HG02973 (cell line): ENCODE data around the gene P2RX1.

Experiments
- ATAC-seq: cut with Tn5 transposase; IDR thresholded peaks from one replicate; pipeline ENCODE4 v1.9.1; 2021; ENCODE audit warnings: moderate library complexity; ENCODE audit not compliant: unreplicated experiment

P2RX1 gene

DNA sequence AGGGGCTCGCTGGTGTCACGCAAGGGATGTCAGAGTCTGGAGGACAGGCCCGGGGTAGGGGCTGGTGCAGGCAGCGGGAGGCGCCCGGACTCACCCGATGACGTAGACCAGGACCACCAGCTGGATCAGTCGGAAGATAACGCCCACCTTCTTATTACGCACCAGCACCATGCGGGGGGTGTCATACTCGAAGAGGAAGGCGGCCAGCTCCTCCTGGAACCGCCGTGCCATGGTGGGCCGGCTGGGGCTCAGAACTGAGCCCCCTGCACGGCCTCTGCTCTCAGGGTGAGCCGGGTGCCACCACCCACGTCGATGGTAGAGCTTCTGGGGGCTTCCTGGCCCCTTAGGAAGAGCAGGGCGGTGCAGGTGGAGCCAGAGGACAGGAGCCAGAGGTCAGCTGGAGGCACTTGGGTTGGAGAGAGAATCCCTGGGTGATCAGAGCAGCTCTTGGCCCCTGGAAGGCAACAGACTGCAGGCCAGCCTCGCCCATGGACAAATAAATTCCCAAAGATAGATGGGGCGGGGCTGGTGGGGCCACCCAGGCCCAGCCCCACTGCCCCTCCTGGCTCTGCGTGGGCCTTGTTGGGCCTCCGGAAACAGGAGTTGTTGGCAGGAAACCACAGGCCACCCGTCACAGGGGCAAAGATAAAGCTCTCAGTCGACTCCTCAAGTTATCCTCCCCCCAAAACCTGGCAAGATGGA is at the start of gene P2RX1:
Gene P2RX1 (minus strand): TSS at position 471 of the 702 bp plus-strand sequence. CDS start 240 bp downstream, at position 231.
- no peak for ATAC-seq

DNA sequence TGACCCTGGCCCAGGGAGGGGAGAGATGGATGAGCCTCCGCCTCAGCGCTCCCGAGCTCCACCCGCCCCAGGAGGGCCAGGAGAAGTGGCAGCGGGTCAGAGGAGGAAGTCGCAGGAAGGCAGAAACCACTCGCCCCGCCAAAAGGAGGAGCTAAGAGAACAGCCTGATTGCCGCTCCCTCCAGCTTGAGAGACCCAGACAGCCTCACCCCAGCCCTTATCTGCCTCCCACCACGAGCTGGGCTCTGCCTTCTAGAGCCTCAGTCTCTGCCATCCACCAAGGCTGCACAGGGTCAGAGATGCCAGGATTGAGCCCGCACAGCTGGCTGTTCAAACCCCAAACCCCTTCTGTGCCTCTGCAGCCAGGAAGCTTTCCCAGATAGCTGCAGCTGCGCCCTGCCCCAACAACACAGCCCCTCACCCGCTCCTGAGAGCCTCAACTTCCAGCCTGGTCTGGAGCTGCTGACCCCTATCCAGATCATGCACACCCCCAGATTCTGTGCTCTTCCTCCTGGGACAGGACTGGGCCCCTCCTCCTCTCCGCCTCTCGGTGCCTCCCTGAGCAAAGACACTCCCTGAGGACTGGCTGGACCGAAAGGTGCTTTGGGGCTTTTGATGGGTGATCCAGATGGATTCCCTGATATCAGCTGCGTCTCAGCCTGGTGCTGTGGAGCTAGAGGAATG is 49.0 kb upstream of the P2RX1 start:
- no peak for ATAC-seq

DNA sequence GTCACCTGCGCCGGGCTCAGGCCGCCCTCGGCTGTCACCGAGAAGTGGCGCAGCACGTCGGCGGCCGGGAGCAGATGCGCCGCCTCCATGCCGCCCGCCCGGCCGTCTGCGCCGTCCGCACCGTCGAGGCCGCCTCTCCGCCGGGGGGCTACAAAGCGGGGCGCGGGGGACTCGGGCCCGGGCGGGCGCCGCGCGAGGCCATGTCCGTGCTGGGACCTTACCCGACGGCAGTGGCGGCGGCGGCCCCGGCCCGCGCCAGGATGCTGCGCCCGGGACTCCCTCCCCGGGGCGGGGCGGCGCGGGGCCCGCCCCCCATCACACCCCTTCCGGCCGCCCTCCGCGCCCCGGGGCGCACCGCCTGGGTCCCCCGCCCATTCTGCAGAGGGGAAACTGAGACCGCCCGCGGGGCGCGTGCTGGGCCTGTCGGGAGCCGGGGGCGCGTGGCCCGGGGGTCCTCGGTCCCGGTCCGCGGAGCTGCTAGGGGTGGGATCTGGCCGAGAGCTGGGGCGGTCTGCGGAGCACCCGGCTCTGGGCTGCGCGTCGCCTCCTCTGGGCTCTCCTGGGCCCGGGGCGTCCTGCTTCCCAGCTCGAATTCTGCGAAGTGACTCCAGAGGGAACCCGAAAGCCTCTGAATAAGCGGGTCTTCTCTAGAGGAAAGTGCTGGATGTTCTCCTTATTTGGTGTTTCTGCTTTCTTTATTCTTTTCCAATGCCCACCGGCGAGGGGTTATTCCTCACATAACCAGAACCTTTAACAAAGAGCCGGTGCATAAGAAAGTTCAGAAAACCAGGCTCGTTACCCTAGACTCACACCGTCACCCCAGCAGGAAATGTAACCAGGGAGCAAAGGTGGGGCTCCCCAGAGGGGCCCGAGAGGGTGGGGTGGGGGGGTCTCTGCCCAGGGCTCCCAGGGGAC is 48.2 kb upstream of the P2RX1 start, which contains the start of gene ATP2A3:
Gene ATP2A3 (minus strand): TSS at position 235 of the 915 bp plus-strand sequence. CDS start 146 bp downstream, at position 89.
- peak; percentile 52 for ATAC-seq

DNA sequence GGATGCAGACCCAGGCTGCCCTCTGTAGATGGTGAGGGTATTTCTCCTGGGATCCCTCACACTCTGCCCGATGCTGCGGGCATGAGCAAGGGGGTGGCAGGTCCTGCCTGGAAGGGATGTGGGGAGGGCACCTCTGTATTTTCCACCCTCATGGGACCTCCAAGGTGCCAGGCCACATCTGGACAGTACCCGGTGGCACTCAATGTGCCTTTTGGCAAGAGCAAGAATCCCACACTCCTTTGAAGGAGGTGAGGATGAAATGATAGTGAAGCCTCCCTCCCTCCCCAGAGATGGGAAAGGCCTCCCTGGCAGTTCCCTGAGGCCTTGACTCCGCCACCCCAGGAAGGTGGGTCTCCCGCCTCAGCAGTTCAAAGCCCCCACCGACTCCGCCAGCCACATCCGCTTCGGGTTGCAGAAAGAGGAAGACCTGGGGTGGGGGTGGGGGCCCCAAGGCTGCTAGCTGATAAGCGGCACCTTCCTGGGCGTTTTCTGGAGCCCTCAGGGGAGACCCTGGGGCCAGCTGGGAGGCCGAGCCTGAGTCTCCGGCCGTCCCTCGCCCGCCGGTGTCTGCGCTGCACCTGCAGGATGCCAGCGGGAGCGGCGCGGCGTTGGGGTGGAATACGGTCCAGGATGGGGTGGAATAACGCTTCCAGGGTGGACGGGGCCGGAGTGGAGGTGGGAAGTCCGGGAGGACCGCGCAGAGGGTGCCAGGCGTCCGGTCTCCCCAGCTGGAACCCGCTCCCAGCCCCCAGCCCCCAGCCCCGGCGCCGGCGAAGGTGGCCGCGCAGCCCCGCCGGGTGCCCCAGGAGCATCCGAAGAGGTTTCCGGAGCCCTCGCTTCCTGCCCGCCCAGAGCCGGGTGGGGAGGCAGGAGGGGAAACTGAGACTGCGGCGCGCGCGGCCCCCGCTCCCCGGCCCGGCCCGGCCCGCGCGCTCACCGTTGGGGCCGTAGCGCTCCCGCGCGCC is 47.3 kb upstream of the P2RX1 start:
- ATAC-seq: peak; percentile 8

DNA sequence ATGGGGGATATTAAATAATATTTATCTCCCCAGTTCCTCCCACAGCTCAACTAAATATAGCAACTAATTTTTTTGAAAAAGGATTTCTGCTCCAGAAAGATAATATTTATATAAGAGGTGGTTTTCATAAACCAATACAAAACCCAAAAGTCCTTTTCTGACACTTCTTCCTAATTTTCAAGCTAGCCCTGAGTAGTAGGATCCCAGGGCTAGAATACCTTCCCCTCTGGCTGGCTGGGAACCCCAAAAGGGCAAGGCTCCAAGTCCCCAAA is 46.6 kb upstream of the P2RX1 start:
- ATAC-seq: no peak

DNA sequence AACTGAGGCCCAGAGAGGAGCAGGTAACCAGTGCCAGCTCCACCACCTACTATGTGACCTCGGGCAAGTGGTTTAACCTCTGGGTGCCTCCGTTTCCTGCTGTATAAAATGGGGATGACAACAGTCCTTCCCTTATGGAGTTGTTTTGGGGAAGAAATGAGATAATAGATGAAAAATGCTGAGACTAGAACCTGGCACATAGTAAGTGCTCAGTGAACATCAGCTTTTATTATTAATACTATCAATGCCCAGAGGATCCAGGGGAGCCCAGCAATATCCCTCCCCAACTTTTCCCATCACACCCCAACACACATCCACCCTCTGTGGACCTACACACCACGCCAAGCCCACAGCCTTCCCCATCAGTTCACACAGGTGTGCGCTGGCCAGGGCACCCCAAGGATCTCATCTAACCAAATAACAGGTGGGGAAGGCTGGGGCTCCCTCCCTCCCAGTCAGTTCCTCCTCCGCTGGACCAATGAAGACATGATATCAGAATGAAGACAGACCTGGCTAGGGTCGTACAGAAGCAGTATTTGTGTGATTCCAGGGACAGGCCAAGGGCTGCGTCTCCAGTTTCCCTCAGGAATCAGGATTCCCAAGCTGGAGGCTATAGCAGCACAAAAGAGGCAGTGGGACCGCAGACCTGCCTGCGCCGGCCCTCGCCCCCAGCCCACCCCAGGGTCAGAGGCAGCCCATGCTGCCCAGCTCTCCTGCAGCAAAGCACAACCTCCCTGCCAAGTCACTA is 46.1 kb upstream of the P2RX1 start:
- ATAC-seq: no peak

DNA sequence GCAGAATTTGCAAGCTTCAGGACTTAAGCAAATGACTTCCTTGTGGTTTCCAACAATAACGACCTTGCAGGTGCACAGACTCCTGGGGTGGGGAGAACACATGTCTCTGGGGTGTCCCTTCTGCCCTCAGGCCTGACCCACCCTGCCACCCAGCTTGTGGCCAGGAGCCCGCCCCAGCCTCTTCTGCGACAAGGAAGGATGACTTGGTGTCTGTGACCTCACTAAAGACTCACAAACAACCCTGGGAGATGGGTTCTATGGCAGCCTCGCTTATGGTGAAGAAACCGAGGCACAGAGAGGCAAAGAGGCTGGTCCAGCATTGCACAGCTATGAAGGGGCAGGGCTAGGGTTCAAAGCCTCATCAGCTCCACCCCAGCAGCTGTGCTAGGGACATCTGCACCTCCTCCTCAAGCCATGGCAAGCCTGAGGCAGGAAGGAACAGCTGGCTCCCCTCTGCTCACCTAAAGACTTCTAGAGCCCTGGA is 45.3 kb upstream of the P2RX1 start:
- ATAC-seq: no peak

DNA sequence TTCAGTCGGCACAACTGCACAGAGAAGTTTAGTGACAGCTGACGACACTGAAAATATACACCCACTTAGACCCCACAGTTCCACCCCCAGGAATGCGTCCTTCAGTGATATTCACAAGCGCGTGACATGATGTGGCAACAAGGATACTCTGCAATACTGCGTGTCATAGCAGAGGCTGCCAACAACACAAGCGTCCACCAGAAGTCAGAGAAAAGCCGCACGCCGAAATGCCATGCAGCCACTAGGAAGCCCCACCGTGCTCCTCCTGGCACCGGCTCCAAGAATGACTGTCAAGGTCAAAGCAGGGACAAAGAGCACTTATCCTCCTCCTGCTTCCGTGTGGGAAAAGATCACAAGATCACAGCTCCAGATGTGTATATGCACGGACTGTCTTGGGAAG is 44.5 kb upstream of the P2RX1 start:
- ATAC-seq: no peak

DNA sequence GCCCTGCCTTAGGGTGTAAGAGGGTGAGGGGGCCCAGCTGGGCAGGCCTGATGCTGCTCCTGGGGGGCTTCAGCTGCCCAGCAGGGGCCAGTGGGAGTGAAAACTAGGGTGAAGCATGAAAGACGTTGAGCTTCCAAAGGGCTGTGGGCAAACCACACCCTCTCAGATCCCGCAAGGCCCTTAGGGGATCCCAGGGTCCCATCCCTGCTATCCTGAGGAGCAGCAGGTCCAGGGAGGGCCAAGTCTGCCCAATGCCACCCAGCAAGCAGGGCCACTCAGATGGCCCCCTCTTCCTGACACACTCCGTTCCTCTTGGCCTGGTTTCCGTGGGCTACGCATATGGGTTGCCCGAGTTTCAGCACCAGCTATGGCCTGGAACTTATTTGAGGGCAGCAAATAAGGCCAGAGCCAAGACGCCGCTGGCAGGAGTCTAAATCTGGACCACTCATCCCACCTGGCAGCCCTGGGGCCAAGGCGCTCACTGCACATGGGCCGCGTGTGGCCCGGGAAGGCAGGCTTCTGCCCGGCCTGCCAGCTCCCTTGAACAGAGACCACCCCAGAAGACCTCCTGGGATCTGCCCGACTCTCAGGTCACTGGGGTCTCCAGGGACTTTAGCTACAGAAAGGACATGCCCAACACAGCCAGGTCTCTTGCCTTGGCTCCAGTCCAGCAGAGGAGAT is 43.8 kb upstream of the P2RX1 start:
- ATAC-seq: no peak

DNA sequence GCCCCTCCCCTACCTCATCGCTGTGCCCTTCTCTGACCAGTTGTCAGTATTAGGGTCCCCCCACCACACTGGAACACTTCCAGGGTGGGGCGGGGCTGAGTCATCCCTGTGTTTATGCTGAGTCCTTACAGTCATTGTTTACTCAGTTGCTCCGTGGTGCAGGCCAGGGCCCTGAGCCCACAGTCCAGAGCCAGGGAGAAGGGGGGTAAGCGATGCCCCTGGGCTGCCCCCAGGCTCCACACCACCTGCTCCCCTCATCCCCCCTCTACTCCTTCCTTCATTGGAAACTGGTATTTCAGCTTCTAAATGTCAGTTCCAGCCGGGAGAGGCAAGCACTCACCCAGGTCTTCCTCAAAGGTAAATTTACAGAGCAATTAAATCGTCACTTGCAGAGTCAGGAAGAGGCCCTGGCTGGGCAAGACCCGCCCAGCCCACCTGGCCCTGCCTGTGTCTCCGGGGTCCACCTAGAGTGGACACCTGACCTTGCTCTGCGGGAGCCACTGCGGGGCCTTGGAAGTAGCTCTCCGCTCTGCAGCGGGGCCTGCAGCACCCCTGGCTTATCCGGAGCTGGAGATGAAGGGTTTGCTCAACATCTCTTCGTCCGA is 43.1 kb upstream of the P2RX1 start:
- no peak for ATAC-seq

DNA sequence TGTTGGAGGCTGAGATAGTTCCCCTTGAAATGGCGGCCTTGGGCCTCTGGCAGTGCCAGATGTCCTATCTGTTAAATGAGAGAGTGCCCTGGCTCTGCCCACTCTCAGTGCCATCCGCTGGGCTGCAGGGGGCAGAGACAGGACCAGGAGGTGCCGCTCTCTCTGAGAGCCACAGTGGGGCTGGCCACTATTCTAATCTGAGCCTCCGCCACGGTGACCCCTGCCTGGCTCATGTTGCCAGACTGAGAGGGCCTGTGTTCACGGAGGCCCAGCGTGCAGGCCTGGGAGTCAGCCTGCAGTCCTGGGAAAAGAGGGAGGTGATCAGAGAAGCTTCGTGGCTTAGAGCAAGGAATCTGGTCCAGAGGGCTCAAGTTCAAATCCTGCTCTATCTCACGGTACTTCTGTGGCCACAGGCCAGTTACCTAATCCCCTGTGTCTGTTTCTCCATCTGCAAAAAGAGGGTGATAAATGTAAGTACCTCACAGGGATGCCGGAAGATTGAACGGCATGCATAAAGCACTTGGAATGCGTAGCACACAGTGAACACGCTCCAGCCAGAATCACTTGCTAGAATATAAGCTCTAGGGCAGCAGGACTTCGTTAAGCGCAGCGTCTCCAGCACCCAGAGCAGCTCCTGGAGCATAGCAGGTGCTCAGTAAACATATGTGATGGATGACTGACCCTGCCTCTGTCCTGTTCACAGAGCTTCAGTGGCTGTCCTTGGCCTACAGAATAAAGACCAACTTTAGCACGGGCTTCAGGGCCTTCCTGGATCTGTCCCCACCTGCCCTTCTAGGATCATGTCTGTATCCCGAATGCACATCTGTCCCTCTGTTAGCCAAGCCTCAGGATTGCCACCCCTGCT is 41.7 kb upstream of the P2RX1 start:
- ATAC-seq: no peak

DNA sequence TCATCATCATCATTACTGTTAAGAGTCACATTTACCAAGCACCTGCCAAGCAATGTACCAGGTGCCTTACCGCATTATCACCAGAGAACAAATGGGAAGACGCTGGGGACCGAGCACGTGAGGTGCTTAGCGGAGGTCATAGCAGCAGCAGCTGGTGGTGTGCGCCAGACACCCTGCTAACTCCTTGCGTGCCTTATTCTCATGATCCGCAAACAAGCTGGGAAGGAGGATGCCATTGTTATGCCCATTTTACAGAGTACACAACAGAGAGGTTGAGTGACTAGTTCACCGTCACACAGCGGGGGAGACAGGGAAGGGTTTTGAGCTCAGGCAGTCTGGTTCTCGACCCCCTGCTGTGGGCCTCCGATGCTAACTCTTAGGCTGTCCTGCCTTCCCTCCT is 40.7 kb upstream of the P2RX1 start:
- no peak for ATAC-seq

DNA sequence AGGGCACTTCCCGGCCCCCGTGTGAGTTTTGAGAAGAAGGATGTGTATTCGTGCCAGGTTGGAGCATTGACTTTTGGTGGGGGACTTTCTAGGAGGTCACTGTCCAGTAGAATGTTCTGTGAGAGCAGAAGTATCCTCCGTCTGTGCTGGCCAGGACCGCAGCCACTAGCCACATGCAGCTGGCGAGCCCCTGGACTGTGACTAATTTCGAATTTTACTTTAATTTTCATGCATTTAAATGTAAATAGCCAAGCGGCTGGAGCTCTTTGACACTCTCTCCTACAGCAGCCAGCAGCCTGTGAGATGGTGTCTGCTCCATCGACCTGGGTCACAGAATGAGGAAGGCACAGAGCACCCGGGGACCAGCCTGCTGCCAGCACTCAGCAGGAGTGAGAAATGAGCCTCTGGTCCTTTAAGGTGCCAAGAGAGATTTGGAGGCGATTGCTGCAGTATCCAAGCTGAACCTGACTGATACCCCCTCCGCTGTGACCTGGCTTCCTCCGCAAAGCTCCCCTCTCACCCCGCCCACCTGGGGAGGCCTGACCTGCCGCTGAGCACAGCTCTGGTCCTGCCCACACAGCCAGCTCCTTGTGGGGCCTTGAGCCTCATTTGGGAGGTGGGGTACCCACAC is 40.2 kb upstream of the P2RX1 start:
- ATAC-seq: no peak

DNA sequence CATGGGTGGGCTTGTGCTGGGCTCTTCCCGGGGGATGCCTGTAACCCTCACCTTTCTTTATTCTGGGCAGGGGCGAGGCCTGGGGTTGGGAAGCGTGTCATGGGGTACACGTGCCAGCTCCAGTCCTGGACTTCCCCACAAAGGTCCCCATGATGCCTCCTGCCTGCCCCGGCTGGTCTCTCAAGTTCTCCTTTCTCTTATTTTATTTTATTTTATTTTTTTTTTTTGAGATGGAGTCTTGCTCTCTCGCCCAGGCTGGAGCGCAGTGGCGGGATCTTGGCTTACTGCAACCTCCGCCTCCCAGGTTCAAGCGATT is 39.4 kb upstream of the P2RX1 start:
- no peak for ATAC-seq

DNA sequence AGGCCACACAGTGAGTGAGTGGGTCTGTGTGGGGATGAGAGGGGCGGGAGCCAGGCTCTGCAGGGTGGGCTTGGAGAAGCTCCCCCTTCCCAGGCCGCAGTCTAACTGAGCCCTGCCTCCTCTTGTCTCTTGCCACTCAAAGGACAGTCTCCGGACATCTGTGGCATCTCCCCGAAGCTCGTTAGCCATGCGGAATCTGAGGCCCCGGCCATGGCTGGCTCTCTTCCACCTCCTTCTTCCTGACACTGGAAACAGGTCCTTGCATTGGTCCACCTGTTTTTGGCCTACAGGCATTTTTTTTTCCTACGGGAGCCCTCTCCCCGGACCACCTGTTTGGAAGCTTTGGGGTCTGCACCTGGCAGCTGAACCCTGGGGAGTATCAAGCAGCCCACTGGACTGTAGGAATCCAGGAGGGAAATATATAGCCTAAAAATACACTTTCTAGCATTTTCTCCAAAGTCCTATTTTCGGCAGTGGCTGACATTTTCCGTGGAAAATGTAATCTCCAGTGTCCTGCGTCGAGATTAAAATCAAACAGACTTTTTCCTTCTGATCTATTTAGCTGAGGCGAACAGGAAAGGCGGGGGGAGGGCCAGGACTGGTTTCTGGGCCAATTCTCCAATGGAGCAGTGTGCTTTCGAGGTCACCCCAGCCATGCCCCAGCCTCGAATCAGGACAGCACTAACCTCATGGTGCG is 38.9 kb upstream of the P2RX1 start:
- no peak for ATAC-seq

DNA sequence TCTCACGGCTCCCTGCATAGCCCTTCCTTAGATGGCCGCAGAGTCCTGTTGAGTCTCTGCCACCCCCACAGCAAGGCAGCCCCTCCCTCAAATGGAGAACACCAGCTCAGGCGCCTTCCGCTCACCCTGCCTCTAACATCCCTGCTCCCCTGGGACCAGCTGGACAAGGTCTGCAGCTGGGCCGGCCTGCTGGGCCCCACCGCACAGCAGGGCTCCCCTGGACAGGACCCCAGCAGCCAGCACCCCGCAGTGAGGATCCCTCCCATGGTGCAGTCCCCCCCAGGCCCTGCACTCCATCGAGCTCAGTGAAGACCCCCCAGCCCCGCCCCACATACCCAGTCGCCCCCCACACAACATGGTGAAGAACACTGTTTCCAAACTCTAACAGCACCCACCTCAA is 37.8 kb upstream of the P2RX1 start:
- no peak for ATAC-seq

DNA sequence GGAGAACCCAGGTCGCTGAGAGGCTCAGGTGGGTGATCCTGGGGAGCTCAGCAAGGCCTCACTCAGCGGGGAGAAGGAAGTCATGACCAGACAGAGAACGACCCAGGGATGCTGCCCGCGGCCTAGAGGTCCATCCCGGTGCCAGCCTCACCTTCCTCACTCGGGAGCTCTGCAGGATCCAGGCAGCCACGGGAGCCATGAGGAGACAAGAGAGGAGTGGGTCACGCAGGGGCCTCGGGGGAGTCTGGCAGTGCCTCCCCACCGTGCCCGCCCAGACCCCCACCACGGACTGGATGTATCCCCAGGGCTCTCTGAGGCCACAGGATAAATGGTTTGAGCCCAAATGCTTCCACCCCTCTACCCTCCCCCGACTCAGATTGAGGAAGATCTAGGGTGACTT is 37.3 kb upstream of the P2RX1 start:
- no peak for ATAC-seq
